HEK293 (cell line): ENCODE measurements around the gene FHL3.
A peak's percentile ranks its signal among the peaks of the same experiment; 100 is the strongest.

Source experiments
- BCL11B ChIP-seq: fragments of 450-650 bp; formaldehyde crosslinking; IDR thresholded peaks from 2 replicates; pipeline ENCODE4 v1.5.1; 2016; ENCODE audit warnings: low read depth, missing biosample characterization, missing genetic modification characterization
- CTCF ChIP-seq: fragments of 450-650 bp; formaldehyde crosslinking; IDR thresholded peaks from 2 replicates; pipeline ENCODE4 v1.5.1; 2016; ENCODE audit warnings: missing biosample characterization, missing genetic modification characterization
- HOXD13 ChIP-seq: sonication (generic); formaldehyde crosslinking; IDR thresholded peaks from 2 replicates; pipeline ENCODE4 v1.8.0; 2022; ENCODE audit warnings: missing genetic modification reagents, borderline replicate concordance
- SALL2 ChIP-seq: fragments of 450-650 bp; formaldehyde crosslinking; IDR thresholded peaks from 2 replicates; pipeline ENCODE4 v1.5.0; 2017; ENCODE audit warnings: missing biosample characterization, mild to moderate bottlenecking, missing genetic modification characterization, borderline replicate concordance
- SCRT2 ChIP-seq: fragments of 450-650 bp; formaldehyde crosslinking; IDR thresholded peaks from 2 replicates; pipeline ENCODE4 v1.5.1; 2016; ENCODE audit warnings: missing biosample characterization, missing genetic modification characterization
- ZBTB11 ChIP-seq: fragments of 450-650 bp; formaldehyde crosslinking; conservative IDR thresholded peaks from 2 replicates; pipeline ENCODE4 v1.5.1; 2016; ENCODE audit warnings: low read depth, missing biosample characterization, missing genetic modification characterization
- ZBTB26 ChIP-seq: fragments of 450-650 bp; formaldehyde crosslinking; optimal IDR thresholded peaks from 2 replicates; pipeline ENCODE3; 2016; ENCODE audit warnings: missing biosample characterization, mild to moderate bottlenecking, missing genetic modification characterization
- ZBTB49 ChIP-seq: fragments of 450-650 bp; formaldehyde crosslinking; IDR thresholded peaks from 2 replicates; pipeline ENCODE4 v1.5.1; 2016; ENCODE audit warnings: missing biosample characterization, missing genetic modification characterization, low read depth
- ZFP3 ChIP-seq: fragments of 450-650 bp; formaldehyde crosslinking; IDR thresholded peaks from 2 replicates; pipeline ENCODE4 v1.5.1; 2016; ENCODE audit warnings: low read depth, missing biosample characterization, missing genetic modification characterization
- ZFP41 ChIP-seq: fragments of 450-650 bp; formaldehyde crosslinking; IDR thresholded peaks from 2 replicates; pipeline ENCODE4 v1.5.1; 2016; ENCODE audit warnings: missing biosample characterization, missing genetic modification characterization, borderline replicate concordance
- ZNF10 ChIP-seq: fragments of 450-650 bp; formaldehyde crosslinking; IDR thresholded peaks from 2 replicates; pipeline ENCODE4 v1.5.1; 2017; ENCODE audit warnings: missing biosample characterization, missing genetic modification characterization
- ZNF138 ChIP-seq: fragments of 450-650 bp; formaldehyde crosslinking; IDR thresholded peaks from 2 replicates; pipeline ENCODE4 v1.5.1; 2016; ENCODE audit warnings: missing biosample characterization, missing genetic modification characterization, borderline replicate concordance
- ZNF140 ChIP-seq: fragments of 450-650 bp; formaldehyde crosslinking; IDR thresholded peaks from 2 replicates; pipeline ENCODE4 v1.5.1; 2016; ENCODE audit warnings: missing biosample characterization, missing genetic modification characterization
- ZNF148 ChIP-seq: fragments of 450-650 bp; formaldehyde crosslinking; IDR thresholded peaks from 2 replicates; pipeline ENCODE4 v1.5.0; 2017; ENCODE audit warnings: missing biosample characterization, missing genetic modification characterization, borderline replicate concordance
- ZNF184 ChIP-seq: fragments of 450-650 bp; IDR thresholded peaks from 2 replicates; pipeline ENCODE4 v1.5.1; 2018; ENCODE audit warnings: missing biosample characterization, mild to moderate bottlenecking, missing genetic modification characterization
- ZNF2 ChIP-seq: fragments of 450-650 bp; formaldehyde crosslinking; IDR thresholded peaks from 2 replicates; pipeline ENCODE4 v1.5.1; 2016; ENCODE audit warnings: missing biosample characterization, missing genetic modification characterization
- ZNF202 ChIP-seq: fragments of 450-650 bp; formaldehyde crosslinking; IDR thresholded peaks from 2 replicates; pipeline ENCODE4 v1.5.1; 2016; ENCODE audit warnings: missing biosample characterization, missing genetic modification characterization, borderline replicate concordance
- ZNF302 ChIP-seq: fragments of 450-650 bp; formaldehyde crosslinking; IDR thresholded peaks from 2 replicates; pipeline ENCODE4 v1.5.1; 2016; ENCODE audit warnings: missing biosample characterization, missing genetic modification characterization, low read depth
- ZNF335 ChIP-seq: fragments of 450-650 bp; formaldehyde crosslinking; conservative IDR thresholded peaks from 2 replicates; pipeline ENCODE4 v1.5.1; 2016; ENCODE audit warnings: missing biosample characterization, missing genetic modification characterization
- ZNF473 ChIP-seq: fragments of 450-650 bp; formaldehyde crosslinking; IDR thresholded peaks from 2 replicates; pipeline ENCODE4 v1.5.1; 2017; ENCODE audit warnings: missing biosample characterization, missing genetic modification characterization
- ZNF514 ChIP-seq: fragments of 450-650 bp; formaldehyde crosslinking; IDR thresholded peaks from 2 replicates; pipeline ENCODE4 v1.5.1; 2016; ENCODE audit warnings: missing biosample characterization, missing genetic modification characterization
- ZNF529 ChIP-seq: fragments of 450-650 bp; formaldehyde crosslinking; IDR thresholded peaks from 2 replicates; pipeline ENCODE4 v1.5.1; 2017; ENCODE audit warnings: missing genetic modification characterization, missing biosample characterization; ENCODE audit not compliant: insufficient replicate concordance
- ZNF549 ChIP-seq: fragments of 450-650 bp; IDR thresholded peaks from 2 replicates; pipeline ENCODE4 v1.5.1; 2018; ENCODE audit warnings: missing biosample characterization, missing genetic modification characterization, mild to moderate bottlenecking, inconsistent platforms, moderate library complexity
- ZNF558 ChIP-seq: fragments of 450-650 bp; formaldehyde crosslinking; IDR thresholded peaks from 2 replicates; pipeline ENCODE4 v1.5.1; 2016; ENCODE audit warnings: missing biosample characterization, missing genetic modification characterization
- ZNF610 ChIP-seq: fragments of 450-650 bp; formaldehyde crosslinking; IDR thresholded peaks from 2 replicates; pipeline ENCODE4 v1.5.1; 2016; ENCODE audit warnings: missing biosample characterization, missing genetic modification characterization, borderline replicate concordance
- ZNF701 ChIP-seq: fragments of 450-650 bp; formaldehyde crosslinking; IDR thresholded peaks from 2 replicates; pipeline ENCODE4 v1.5.1; 2016; ENCODE audit warnings: missing biosample characterization, missing genetic modification characterization
- ZNF785 ChIP-seq: fragments of 450-650 bp; formaldehyde crosslinking; IDR thresholded peaks from 2 replicates; pipeline ENCODE4 v1.5.1; 2016; ENCODE audit warnings: missing biosample characterization, missing genetic modification characterization
- ZNF792 ChIP-seq: fragments of 450-650 bp; formaldehyde crosslinking; IDR thresholded peaks from 2 replicates; pipeline ENCODE4 v1.5.1; 2016; ENCODE audit warnings: missing biosample characterization, missing genetic modification characterization

FHL3 gene

GRCh38 chr1:38004284-38005108 is 818 bp downstream of the FHL3 start (continued):
- TF ChIP-seq CTCF (tag by site-specific recombination) (peak; percentile 29; the same call in 1 of the 2 replicates), ZNF529 (tag by site-specific recombination) (no peak), ZBTB49 (tag by site-specific recombination) (no peak), ZNF549 (no peak), ZNF610 (tag by site-specific recombination) (no peak), ZNF701 (tag by site-specific recombination) (no peak), ZNF140 (tag by site-specific recombination) (no peak), ZNF148 (no peak), ZNF514 (no peak), SCRT2 (tag by site-specific recombination) (no peak), ZNF302 (tag by site-specific recombination) (no peak), SALL2 (no peak), HOXD13 (CRISPR knock-in tag) (no peak), ZNF184 (no peak), ZFP3 (tag by site-specific recombination) (no peak), ZBTB26 (tag by site-specific recombination) (no peak), ZNF558 (tag by site-specific recombination) (no peak), ZNF202 (tag by site-specific recombination) (no peak), ZNF785 (no peak), ZNF138 (no peak), ZFP41 (tag by site-specific recombination) (no peak), ZNF2 (tag by site-specific recombination) (0 out of 2 replicates have a peak, but pooled peaks have one; percentile 21), BCL11B (tag by site-specific recombination) (no peak), ZNF10 (no peak), ZNF473 (tag by site-specific recombination) (no peak), ZNF335 (tag by site-specific recombination) (peak; percentile 67), ZNF792 (tag by site-specific recombination) (no peak), ZBTB11 (tag by site-specific recombination) (no peak)
